H1 (cell line): ENCODE measurements around the gene ZNF516. TPM values are rescaled to one million over a fixed set of nuclear protein-coding genes. Genes with fewer than 3 reads are reported as not detected.

Source experiments
- CTCF ChIP-seq, 3 experiments: IDR thresholded peaks; 1 replicate in 2 of 3; 2 replicates in 1 of 3; pipeline versions ENCODE4 v1.5.1 to v1.6.1; 2011; ENCODE audit warnings: low read length in 3 of 3, mild to moderate bottlenecking in 3 of 3, inconsistent platforms in 2 of 3, low read depth in 1 of 3, moderate library complexity in 1 of 3; ENCODE audit not compliant: insufficient read depth in 1 of 3; ENCODE audit errors: control extremely low read depth in 1 of 3
- polyA plus RNA-seq, 7 experiments: library from polyadenylated mRNA; depleted of rRNA in 3 of 7; stranded (reverse) in 5 of 7; unstranded in 2 of 7; fragments of >200 nt in 5 of 7; fragments of 200-250 nt in 2 of 7; gene quantifications; 1 replicate in 5 of 7; 2 replicates in 1 of 7; 4 replicates in 1 of 7; pipeline versions ENCODE4 v1.2.1 to v1.2.3, GENCODE V29; 2011 to 2013; ENCODE audit warnings: missing spikeins in 2 of 7, mixed read lengths in 2 of 7
- total RNA-seq: library from RNA; stranded (reverse); fragmentation: NEBNext Ultra II Directional; extraction: Animal tissue kit (Norgen Biotek cat#: 25700); gene quantifications from 2 replicates; pipeline ENCODE4 v1.2.1, GENCODE V29; 2021

Gene ZNF516
- total and polyA plus RNA-seq, 2 of the 8 experiments (the other 6 are each of a cell fraction or from before 2014, with no cell fraction given) = 7.3 to 17.0 TPM

GRCh38 chr18:76461148-76461547, 33.9 kb downstream of the ZNF516 start (continued):
- no peak for TF ChIP-seq CTCF (IDR thresholded peaks at IDR 0.05; ENCODE audit: control extremely low read depth in 1 of 3, insufficient read depth in 1 of 3, low read depth in 1 of 3, low read length in 3 of 3)
